Measurements from ENCODE around the gene PDE4C.

The PDE4C gene

GRCh38 chr19:18225702-18226468 is at the start of gene PDE4C:
Gene PDE4C, minus strand, starts transcription at chr19:18226438. Its CDS starts 23 bp downstream, at chr19:18226415.
- no peak for DNase-seq

- DNase-seq, result no peak
Measured at GRCh38 chr19:18274781-18275356, 48.6 kb upstream of the PDE4C start.

GRCh38 chr19:18274219-18274780 is 48.1 kb upstream of the PDE4C start, which contains the start of gene IQCN:
Gene IQCN, minus strand, starts transcription at chr19:18274452. Its CDS starts 4,974 bp downstream, at chr19:18269478.
- DNase-seq, result no peak

- no peak for DNase-seq
Measured at GRCh38 chr19:18273561-18274218, 47.5 kb upstream of the PDE4C start.

GRCh38 chr19:18271433-18271841 is 45.2 kb upstream of the PDE4C start:
- no peak for DNase-seq

GRCh38 chr19:18270326-18270725 is 44.1 kb upstream of the PDE4C start:
- DNase-seq, result no peak

- DNase-seq, result no peak
Measured at GRCh38 chr19:18269070-18269723, 43.0 kb upstream of the PDE4C start.

GRCh38 chr19:18266771-18267686 is 40.8 kb upstream of the PDE4C start:
- DNase-seq, result no peak

- no peak for DNase-seq
Measured at GRCh38 chr19:18265582-18265981, 39.3 kb upstream of the PDE4C start.

GRCh38 chr19:18264971-18265540 is 38.8 kb upstream of the PDE4C start:
- DNase-seq, result no peak

GRCh38 chr19:18264137-18264854 is 38.1 kb upstream of the PDE4C start:
- no peak for DNase-seq

GRCh38 chr19:18263324-18264136 is 37.3 kb upstream of the PDE4C start:
- no peak for DNase-seq

GRCh38 chr19:18262917-18263316 is 36.7 kb upstream of the PDE4C start:
- no peak for DNase-seq

- no peak for DNase-seq
Measured at GRCh38 chr19:18262144-18262543, 35.9 kb upstream of the PDE4C start.

GRCh38 chr19:18261474-18261873 is 35.2 kb upstream of the PDE4C start:
- no peak for DNase-seq

GRCh38 chr19:18259893-18260292 is 33.7 kb upstream of the PDE4C start:
- no peak for DNase-seq

- no peak for DNase-seq
Measured at GRCh38 chr19:18257503-18258470, 31.5 kb upstream of the PDE4C start.
